ENCODE data around the gene PGLYRP3.
"Not testable (repeated sequence)": the region's sequence is repeated elsewhere in the genome, so short reads cannot be mapped to it uniquely, and the experiment has no call there.

The PGLYRP3 gene

DNA sequence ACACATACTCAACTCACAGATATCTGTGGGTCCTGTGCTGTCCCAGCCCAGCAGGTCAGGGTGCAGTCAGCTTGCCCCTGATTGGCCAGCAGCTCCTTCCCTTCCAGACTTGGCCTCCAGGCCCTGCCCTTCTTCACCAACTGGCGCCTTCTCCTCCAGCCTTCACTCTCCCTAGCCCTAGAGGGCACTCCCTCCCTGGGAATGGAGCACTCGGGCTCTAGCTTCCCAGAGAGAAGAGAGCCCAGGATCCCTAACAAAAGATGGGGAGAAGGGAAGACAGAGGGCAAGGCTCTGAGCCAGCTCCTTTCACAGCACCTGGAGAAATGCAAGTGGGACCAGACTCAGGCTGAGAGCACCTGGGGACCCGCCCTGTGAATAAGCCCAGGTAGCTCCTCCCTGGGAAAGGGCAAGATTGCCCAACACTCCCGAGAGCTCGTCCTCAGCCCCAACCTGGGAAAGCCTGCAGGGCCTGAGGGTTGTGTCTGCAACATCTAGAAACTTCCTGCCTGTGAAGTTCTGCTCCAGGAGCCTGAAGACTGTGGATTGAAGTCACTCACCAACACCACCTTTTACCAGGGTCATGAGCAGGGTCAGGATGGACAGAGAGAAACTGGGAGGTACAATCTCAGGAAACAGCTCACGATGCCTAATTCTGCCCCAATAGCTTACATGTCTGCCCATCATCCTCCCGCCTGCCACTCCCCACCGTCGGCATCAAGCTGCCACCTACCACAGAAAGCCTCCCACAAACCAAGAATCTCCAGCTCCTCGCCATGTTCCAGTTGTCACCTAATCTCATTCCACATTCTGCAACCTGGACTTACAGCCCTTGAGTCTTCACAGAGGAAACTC is 36.0 kb upstream of the PGLYRP3 start, which contains the start of gene PGLYRP4:
Gene PGLYRP4 (minus strand): TSS at position 331 of the 852 bp plus-strand sequence. CDS start 909 bp downstream, outside the sequence.
- DNase-seq (ENCODE audit: low read depth): no peak

DNA sequence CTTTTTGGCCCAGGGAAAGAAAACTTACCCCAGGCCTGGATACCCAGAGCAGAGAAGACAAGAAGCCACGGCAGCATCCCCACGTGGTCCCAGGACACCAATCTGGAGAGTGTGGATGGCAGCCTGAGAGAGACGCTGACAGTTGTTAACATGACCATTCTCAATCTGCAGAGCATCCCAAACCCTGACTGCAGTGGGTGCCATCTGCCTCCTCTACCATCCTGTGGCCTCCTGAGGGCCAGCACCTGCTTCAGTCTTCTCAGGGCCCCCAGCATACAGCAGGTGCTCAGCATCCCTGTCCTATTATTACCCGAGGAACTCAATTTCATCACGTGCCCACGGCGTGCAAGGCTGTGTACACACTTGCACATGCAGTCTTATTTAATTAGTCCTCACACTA is 35.1 kb upstream of the PGLYRP3 start:
- no peak for DNase-seq (ENCODE audit: low read depth)

DNA sequence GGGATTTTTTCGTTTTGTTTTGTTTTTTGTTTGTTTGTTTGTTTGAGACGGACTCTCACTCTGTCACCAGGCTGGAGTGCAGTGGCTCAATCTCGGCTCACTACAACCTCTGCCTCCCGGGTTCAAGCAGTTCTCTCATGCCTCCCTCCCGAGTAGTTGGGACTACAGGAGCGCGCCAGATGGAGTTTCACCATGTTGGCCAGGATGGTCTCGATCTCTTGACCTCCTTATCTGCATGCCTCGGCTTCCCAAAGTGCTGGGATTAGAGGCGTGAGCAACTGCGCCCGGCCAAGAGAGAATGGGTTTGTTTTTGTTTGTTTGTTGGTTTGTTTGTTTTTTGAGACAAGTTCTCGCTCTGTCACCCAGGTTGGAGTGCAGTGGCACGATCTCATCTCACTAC is 34.3 kb upstream of the PGLYRP3 start:
- not testable (repeated sequence) for DNase-seq (ENCODE audit: low read depth)

DNA sequence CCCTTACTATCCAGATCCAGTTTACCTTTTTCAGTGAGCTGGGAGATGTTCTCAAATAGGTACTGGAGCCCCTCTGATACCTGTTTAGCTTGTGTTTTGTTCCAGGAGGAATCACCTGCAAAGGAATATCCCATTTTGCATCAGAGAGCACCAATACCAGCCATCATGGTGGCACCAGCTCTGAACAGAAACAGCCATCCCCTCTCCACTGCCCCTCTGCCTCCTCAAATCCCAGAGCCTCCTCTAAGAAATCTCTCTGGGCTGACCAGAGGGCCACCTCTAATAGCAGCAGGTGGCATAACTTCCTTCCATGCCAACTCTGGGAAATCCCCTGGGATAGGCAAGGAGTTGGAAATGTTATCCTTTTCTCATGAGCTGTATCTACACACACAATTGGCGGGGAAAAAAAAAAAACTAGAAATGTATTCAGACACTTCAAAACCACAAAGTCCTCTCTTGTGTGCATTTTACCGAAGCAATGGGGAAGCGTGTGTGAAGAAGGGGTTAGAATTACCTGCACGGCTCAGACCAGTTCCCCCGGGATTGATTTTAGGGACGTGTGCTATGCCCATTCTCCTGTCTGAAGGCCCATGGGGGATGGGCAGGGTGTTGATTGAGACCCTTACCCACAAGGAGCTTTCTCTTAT is 33.4 kb upstream of the PGLYRP3 start:
- DNase-seq (ENCODE audit: low read depth): no peak

DNA sequence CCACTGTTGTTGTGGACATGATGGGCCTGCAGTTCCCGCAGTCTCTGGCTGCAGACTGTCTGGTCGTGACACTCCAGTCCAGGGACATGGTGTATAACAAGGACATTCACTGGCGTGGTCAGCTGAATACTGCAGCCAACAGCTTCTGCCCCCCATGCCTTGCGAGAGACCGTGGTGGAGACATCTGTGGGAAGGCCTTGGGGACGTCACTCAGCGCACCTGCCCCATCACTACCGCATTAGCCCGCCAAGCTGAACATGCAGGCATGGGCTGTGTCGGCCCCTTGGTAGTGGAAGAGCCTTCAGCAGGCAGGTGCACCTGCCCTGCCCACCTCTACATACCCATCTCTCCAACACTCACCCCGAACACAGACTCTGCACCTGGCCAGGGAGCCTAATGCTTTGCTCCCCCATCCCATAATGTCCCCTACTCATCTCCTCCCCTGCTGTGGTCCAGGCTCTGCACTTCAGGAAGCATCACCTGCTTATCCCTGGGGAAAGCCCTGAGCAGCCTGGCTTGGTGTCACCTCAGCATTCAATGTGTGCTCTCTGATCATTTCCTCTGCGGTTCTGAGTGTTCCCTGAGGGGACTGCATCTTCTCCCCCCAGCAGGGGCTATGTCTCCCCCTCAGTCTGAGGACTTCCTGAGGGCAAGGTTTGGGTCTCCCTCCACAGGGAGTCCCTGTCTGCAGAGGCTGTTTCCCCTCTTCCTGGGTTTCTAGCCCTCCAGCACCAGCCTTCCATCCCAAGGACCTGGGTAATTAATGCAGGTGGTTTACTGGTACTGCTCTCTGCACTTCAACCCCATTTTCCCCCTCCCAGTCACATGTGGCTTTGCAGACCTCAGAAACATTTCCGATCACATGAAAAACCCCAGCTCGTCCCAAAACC is 32.7 kb upstream of the PGLYRP3 start:
- DNase-seq (ENCODE audit: low read depth): no peak

DNA sequence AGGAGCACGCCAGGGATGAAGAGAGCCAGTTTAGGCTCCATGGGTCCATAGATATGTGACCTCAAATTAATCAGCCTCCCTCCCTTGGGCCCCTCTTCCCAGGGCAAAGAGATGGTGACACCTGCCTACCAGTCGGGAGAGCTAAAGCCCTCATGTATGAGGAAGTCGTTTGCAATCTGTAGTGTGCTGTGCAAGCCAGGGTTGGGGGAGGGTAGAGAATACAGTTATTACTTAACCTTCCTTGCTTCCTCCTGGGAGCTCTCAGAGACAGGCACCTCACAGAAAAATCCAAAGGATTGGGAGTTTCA is 31.9 kb upstream of the PGLYRP3 start:
- DNase-seq (ENCODE audit: low read depth): no peak

DNA sequence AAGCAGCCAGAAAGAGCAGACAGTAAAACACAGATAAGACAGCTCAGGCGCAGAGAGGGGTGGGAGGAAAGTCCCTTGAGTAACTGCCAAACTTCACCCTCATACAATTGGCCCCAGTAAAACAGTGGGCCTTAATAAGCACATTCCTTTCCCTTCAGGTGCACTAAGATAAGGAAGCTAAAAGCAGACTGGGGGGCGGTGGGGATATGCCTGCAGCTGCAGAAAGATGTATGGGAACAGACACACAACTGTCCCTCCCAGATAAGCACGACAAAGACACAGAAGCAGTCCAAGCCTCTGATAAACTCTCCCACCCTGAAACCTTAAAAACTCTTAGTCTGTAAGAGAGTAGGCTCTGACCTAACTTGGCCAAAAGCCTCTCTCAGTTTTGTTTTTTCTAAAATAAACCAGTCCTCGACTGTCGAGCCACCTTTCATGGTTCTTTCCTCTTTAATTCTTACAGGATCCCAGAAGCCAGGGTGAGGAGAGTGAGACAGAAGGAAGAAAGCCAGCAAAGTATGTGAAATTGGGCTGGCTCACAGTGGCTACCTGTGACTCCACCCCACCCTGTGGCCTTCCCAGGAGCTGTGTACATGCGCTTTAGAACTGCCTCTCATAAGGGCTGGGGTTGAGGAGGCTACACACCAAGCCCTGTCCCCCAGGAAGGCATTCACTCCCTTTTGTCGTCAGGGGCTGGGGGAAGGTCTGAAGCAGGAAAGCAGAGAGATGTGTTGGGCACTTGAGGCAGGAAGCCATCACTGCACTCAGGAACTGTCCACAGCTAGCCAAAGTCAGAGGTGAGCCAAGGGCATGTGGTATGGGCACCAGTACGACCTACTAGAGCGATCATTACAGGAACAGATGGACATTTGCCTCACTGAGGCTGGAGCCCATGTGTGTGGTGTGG is 31.3 kb upstream of the PGLYRP3 start:
- no peak for DNase-seq (ENCODE audit: low read depth)

DNA sequence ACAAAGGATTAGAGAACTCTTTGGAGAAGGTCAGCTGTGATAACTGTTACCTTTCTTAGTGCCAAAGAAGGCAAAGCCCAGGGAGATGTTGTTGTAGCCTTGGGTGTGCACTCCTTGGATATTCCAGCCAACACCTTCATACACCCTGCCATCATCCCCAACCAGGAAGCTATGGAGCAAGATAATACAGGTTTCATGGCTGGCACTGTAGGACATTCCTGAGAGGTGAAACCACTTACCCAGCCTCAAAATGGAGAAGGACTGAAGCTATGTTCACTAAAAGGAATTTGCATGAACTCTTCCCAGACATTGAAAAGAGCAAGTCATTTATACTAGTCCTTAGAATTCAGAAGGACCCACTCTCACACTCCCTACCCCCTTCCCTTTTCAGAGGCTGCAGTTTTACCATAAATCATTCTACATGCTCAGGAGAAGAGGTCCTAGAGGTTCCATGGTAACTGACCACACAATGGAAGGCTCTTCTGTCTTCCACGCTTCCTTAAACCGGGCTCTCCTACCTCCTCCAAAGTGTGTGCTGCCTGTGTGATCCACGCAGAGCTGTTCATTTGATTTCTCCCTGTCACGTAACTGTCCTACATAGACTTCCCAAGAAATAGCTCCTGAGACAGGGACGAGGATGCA is 30.4 kb upstream of the PGLYRP3 start:
- DNase-seq (ENCODE audit: low read depth): no peak

DNA sequence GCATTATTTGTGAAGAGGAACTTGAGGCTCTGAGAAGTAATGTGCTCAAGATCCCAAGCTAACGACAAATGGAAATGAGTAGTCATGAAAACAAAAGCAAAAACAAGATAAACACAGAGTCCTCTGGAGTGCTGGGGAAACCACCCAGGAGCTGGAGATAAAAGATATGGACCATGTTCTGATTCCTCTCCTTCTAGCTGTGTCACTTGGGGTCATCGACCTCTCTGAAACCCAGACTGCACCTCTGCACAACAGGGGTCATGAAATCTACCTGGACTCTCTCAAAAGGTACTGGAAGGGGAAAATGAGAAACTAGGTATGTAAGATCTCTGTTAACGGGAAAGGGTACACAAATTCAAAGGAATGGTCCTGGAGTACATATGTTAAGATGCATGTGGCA is 29.4 kb upstream of the PGLYRP3 start:
- DNase-seq (ENCODE audit: low read depth): no peak

DNA sequence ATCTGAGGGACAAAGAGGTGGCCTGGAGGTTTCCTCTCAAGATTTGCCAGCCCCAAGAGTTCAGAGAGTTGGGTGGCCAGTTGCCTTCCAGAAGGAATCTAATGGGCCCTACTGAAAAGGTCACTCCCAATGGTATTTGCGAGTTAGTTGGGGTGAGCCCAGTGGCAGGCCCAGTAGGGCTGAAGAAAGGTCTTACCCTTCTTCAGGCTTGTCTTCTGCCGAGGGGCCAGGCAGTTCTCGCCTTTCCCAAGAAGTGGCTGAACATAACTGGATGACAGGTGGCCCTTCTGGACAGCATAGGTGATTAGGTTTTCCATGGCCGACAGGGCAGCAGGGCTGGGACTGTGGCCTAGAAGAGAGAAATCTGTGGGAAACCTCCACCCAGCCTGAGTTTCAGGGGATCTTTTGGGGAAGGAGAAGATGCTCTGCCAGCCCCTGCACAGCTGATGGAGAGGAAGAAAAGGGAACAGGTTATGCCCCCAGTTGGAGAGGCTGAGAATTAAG is 28.7 kb upstream of the PGLYRP3 start:
- DNase-seq (ENCODE audit: low read depth): no peak

DNA sequence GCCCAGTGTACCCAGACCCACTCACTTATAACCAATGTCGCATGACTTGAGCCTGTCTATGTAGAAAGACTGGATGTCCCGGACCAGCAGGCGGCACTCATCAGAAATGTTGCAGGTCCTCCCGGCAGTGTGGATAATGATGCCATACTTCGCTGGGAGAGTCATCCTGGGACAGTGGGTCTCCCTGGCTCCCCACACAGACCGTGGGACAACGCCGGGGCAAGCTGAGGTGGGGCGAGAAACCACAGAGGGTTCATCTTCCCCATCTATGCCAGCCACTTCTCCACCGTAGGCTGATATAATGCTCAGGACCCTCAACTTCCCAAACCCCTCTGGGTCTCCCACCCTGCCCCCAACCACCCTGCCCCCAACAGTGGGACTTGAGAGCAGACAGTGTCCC is 27.6 kb upstream of the PGLYRP3 start:
- DNase-seq (ENCODE audit: low read depth): no peak

DNA sequence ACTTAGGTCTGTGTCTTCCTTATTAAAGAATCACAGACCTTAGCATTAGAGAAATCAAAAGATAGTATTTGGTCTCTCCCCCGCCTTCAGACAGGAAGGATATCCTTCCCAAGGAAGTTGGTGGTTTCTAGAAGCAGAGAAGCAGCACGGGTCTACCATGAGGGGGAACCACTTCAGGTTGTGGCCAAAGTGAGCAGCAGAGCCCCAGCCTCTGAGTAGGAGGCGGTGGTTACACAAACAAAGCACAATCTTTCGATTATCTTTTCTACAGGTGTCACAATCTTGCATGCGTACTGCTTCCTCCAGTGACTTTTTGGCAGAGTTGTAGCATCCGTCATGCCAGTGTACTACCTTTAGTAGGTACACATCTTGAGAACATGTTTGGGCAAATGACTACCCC is 27.1 kb upstream of the PGLYRP3 start:
- DNase-seq (ENCODE audit: low read depth): no peak

DNA sequence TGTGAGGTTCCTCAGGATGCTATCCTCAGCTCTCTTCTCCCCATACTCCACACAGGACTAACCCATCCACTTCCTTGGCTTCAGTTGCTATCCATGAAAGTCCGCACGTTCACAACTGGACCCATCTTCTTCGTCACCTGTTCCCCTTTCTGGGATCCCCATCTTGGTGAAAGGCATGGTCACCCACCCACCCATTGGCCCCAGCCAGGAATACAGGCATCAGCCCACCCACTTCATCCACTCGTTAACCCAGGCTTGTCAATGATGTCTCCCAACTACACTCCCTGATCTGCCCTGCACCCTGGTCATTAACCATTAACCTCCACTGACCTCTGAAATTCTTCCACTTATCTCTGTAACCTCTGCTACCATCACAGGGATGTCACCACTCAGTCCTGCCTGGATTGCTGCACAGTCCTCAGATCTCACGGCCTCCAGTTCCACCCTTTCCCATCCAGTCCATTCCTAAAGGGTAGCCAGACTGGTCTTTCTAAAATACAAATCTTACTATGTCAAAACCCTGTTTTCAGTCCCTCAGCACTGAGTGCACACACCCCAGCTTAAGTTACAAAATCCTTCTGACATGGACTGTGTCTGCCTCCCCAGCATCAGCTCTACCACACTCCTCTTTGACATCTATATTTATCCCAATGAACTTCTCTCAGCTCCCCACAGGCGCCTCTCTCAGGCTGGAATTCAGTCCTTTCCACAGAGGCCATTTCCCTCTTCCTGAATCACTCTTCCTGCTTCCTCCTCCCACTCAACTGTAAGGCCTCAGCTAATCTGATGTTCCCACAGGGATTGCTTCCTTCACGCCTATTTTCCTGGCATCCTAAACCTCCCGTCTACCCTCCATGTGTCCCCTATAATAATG is 25.5 kb upstream of the PGLYRP3 start:
- DNase-seq (ENCODE audit: low read depth): no peak

DNA sequence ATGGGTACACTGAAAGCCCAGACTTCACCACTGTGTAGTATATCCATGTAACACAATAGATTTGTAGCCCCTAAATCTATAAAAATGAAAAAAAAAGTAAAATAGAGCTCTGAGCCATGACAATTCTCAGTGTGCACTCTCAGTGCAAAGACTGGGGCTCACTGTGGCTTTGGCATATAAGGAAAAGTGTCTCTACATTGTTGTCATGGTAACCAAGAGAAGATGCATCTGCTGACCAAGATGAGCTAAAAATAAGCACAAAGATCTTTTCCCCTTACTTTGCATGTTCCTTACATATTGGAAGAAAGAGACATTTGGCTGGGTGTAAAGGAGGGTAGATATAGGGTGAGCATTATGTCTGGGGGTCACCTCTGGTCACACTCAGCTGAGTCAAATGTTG is 23.9 kb upstream of the PGLYRP3 start:
- DNase-seq (ENCODE audit: low read depth): no peak

DNA sequence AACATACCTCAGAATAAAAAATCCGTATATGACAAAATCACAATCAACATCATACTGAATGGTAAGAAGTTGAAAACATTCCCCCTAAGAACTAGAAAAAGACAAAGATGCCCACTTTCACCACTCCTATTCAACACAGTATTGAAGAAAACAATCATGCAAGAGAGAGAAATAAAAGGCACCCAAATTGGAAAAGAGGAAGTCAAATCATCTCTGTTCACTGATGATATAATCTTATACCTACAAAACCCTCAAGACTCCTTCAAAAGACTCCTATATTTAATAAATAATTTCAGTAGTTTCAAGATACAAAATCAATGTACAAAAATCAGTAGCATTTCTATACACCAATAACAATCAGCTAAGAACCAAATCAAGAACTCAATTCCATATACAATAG is 21.1 kb upstream of the PGLYRP3 start:
- DNase-seq (ENCODE audit: low read depth): no peak

DNA sequence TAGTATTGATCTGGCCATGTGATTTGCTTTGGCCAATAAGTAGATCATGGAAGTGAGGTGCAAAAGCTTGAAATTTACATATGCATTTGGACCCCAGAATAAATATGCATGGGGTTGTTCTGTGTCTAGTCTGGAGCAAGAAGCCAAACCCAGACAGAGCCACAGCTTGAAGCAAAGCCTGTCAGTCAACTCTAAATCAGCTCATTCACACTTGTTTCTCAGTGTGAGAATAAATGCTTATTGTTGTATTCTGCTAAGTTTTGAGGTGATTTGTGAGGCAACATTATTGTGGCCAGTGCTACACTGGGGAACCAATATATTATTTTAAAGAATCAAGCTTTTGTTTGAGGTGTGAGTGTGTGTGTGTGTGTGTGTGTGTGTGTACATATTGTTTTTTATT is 12.2 kb upstream of the PGLYRP3 start:
- DNase-seq (ENCODE audit: low read depth): no peak

DNA sequence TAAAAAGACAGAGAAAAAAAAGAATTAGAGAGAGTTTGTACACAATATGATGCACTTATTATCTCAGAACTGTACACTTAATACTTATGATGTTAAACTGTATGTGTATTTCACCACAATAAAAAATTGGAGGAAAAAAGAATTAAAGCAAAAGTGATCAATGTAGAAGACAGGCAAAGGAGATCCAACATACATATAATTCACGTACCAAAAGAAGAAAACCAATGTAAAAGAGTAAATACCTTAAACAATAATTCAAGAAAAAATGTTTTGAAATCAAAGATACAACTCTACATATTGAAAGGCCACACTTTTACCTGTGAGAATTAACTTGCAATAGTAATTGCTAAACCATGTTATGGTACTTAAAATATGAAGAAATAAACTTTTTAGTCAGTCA is 9.8 kb upstream of the PGLYRP3 start:
- no peak for DNase-seq (ENCODE audit: low read depth)

DNA sequence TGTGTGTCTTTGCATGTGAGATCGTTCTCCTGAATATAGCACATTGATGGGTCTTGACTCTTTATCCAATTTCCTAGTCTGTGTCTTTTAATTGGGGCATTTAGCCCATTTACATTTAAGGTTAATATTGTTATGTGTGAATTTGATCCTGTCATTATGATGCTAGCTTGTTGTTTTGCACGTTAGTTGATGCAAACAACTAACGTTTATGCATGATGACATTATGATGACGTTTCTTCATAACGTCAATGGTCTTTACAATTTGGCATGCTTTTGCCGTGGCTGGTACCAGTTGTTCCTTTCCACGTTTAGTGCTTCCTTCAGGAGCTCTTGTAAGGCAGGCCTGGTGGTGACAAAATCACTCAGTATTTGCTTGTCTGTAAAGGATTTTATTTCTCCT is 5.4 kb upstream of the PGLYRP3 start:
- DNase-seq (ENCODE audit: low read depth): not testable (repeated sequence)

DNA sequence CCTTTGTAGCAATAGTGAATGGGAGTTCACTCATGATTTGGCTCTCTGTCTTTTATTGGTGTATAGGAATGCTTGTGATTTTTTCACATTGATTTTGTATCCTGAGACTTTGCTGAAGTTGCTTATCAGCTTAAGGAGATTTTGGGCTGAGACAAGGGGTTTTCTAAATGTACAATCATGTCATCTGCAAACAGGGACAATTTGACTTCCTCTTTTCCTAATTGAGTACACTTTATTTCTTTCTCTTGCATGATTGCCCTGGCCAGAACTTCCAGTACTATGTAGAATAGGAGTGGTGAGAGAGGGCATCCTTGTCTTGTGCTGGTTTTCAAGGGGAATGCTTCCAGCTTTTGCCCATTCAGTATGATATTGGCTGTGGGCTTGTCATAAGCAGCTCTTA is 3.3 kb upstream of the PGLYRP3 start:
- DNase-seq (ENCODE audit: low read depth): not testable (repeated sequence)

DNA sequence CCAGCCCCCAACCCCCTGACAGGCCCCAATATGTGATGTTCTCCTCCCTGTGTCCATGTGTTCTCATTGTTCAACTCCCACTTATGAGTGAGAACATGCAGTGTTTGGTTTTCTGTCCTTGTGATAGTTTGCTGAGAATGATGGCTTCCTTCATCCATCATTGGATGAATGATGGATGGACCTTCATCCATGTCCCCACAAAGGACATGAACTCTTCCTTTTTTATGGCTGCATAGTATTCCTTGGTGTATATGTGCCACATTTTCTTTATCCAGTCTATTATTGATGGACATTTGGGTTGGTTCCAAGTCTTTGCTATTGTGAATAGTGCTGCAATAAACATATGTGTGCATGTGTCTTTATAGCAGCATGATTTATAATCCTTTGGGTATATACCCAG is 1.6 kb upstream of the PGLYRP3 start:
- DNase-seq (ENCODE audit: low read depth): not testable (repeated sequence)
